Measurements from ENCODE around the gene PTP4A2. TPM values are rescaled to one million over a fixed set of nuclear protein-coding genes. Genes with fewer than 3 reads are reported as not detected.

The PTP4A2 gene
- total RNA-seq, 1 experiment from 2014 or later = 201 TPM

DNA sequence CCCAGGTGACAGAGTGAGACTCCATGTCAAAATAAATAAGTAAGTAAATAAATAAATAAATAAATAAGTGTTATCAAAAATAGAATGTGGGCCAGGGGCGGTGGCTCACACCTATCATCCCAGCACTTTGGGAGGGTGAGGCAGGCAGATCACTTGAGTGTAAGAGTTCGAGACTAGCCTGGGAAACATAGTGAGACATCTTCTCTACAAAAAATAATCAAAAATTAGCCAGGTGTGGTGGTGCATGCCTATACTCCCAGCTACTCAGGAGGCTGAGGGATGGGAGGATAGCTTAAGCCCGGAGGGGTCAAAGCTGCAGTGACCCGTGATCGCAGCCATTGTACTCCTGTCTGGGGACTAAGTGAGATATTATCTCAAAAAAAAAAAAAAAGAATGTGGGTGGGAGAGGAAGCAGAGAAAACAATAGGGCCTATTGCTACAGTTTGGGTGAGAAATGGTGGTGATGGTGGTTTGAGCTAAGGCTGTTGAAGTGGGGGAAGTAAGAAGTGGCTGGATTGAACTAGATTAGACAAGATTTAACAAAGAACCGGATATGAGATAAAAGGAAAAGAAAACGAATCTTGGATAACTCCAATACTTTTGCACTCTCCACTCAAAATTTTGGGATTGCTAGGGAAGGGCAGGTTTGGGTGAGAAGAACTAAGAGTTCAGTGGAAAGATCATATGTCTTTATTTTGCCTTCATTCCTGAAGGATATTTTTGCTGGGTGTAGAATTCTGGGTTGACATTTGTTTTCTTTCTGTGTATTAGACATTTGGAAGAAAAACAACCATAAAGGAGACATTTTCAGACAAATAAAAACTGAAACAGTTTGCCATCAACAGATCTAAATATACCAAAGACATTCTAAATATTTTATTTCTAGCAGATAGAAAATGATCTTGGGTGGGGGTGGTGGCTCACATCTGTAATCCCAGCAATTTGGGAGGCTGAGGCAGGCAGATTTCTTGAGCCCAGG is 65.2 kb downstream of the PTP4A2 start:
- H3K27me3 ChIP-seq (ENCODE audit: insufficient read depth, low read depth) = no peaks in the 10 kb centered on the region
- no peak for TF ChIP-seq EZH2 (IDR thresholded peaks at IDR 0.05; ENCODE audit: low read depth)
- TF ChIP-seq, protein P1, sequence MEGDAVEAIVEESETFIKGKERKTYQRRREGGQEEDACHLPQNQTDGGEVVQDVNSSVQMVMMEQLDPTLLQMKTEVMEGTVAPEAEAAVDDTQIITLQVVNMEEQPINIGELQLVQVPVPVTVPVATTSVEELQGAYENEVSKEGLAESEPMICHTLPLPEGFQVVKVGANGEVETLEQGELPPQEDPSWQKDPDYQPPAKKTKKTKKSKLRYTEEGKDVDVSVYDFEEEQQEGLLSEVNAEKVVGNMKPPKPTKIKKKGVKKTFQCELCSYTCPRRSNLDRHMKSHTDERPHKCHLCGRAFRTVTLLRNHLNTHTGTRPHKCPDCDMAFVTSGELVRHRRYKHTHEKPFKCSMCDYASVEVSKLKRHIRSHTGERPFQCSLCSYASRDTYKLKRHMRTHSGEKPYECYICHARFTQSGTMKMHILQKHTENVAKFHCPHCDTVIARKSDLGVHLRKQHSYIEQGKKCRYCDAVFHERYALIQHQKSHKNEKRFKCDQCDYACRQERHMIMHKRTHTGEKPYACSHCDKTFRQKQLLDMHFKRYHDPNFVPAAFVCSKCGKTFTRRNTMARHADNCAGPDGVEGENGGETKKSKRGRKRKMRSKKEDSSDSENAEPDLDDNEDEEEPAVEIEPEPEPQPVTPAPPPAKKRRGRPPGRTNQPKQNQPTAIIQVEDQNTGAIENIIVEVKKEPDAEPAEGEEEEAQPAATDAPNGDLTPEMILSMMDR (conservative IDR thresholded peaks at IDR 0.05) = no peak
- BruUV-seq (replicated peaks) = no TSS peak
- no peak overlapping the region for H2AFZ ChIP-seq
- no peak overlapping the region for H3K4me3 ChIP-seq
- no peak overlapping the region for H3K27ac ChIP-seq
- ChIA-PET POLR2A (ENCODE audit: unreplicated experiment) (no interaction called here), CTCF (interaction anchor here (0.6 kb wide), 1 partner anchor 441 kb away, joined by 5 read pairs; no protein-coding TSS in a partner anchor)
- H3K9me3 ChIP-seq (ENCODE audit: insufficient read depth, low read depth) = no peaks in the 10 kb centered on the region
- peak in 1 of 2 experiments; percentile 7 for DNase-seq
- no peaks in the 10 kb centered on the region for H3K9me2 ChIP-seq (ENCODE audit: insufficient read depth)
- H4K20me1 ChIP-seq (ENCODE audit: insufficient read depth) = no peaks in the 10 kb centered on the region
- H3K36me3 ChIP-seq (ENCODE audit: low read depth) = no peaks in the 10 kb centered on the region
- no peaks in the 10 kb centered on the region for H3K4me1 ChIP-seq (replicated peaks; ENCODE audit: insufficient read depth)
- H3K4me2 ChIP-seq = no peak overlapping the region
- no peaks in the 10 kb centered on the region for H3F3A ChIP-seq (ENCODE audit: insufficient read depth, low read depth)
- no peaks in the 10 kb centered on the region for H3K79me2 ChIP-seq (ENCODE audit: low read depth)
- intact Hi-C loops (cut with micrococcal nuclease; ENCODE audit: unreplicated experiment) = no loop called here

DNA sequence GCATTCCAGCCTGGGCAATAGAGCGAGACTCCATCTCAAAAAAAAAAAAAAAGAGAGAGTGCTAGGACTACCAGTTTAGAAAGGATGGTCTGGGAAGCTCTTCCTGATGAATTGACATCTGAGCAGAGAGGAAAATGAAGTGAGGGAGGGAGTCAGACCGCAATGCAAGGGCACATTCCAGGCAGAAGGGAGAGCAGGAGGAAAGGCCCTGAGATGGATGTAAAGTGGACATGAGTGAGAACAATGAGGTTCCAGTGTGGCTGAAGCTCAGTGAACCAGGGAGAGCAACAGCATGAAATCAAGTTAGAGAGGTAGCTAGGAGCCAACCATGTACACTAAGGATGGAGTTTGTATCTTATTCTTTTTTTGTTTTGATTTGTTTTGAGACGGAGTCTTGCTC is 66.5 kb downstream of the PTP4A2 start:
- Histone ChIP-seq H3K9me3 (ENCODE audit: insufficient read depth, low read depth) (no peaks in the 10 kb centered on the region), H3K36me3 (ENCODE audit: low read depth) (no peaks in the 10 kb centered on the region), H3K9me2 (ENCODE audit: insufficient read depth) (no peaks in the 10 kb centered on the region), H3K4me3 (no peak overlapping the region), H3K4me2 (no peak overlapping the region), H2AFZ (no peak overlapping the region), H3F3A (ENCODE audit: insufficient read depth, low read depth) (no peaks in the 10 kb centered on the region), H3K79me2 (ENCODE audit: low read depth) (no peaks in the 10 kb centered on the region), H3K4me1 (replicated peaks; ENCODE audit: insufficient read depth) (no peaks in the 10 kb centered on the region), H4K20me1 (ENCODE audit: insufficient read depth) (no peaks in the 10 kb centered on the region), H3K27ac (no peak overlapping the region), H3K27me3 (ENCODE audit: insufficient read depth, low read depth) (no peaks in the 10 kb centered on the region)
- ChIA-PET POLR2A (ENCODE audit: unreplicated experiment) (no interaction called here), CTCF (interaction anchor here (0.6 kb wide), 1 partner anchor 31 kb away, joined by 3 read pairs; no protein-coding TSS in a partner anchor)
- no peak for DNase-seq
- BruUV-seq (replicated peaks) = no TSS peak
- intact Hi-C loops (cut with micrococcal nuclease; ENCODE audit: unreplicated experiment) = no loop called here
- no peak for TF ChIP-seq EZH2 (IDR thresholded peaks at IDR 0.05; ENCODE audit: low read depth)

- Histone ChIP-seq H4K20me1 (ENCODE audit: insufficient read depth) (no peaks in the 10 kb centered on the region), H3K27ac (no peak overlapping the region), H3K79me2 (ENCODE audit: low read depth) (no peaks in the 10 kb centered on the region), H3K4me3 (no peak overlapping the region), H3K4me1 (replicated peaks; ENCODE audit: insufficient read depth) (no peaks in the 10 kb centered on the region), H3K9me2 (ENCODE audit: insufficient read depth) (no peaks in the 10 kb centered on the region), H3K9me3 (ENCODE audit: insufficient read depth, low read depth) (no peaks in the 10 kb centered on the region), H3K27me3 (ENCODE audit: insufficient read depth, low read depth) (no peaks in the 10 kb centered on the region), H3K4me2 (no peak overlapping the region), H3K36me3 (ENCODE audit: low read depth) (no peaks in the 10 kb centered on the region), H2AFZ (no peak overlapping the region), H3F3A (ENCODE audit: insufficient read depth, low read depth) (no peaks in the 10 kb centered on the region)
- no peak for DNase-seq
- ChIA-PET POLR2A (ENCODE audit: unreplicated experiment) (no interaction called here), CTCF (interaction anchor here (0.7 kb wide), 1 partner anchor 574 kb away, joined by 6 read pairs; the partner anchor contains the start of gene SNRNP40)
- intact Hi-C loops (cut with micrococcal nuclease; ENCODE audit: unreplicated experiment) = no loop called here
- TF ChIP-seq EZH2 (IDR thresholded peaks at IDR 0.05; ENCODE audit: low read depth) = no peak
- TF ChIP-seq, protein P1 (conservative IDR thresholded peaks at IDR 0.05) = no peak
- no TSS peak for BruUV-seq (replicated peaks)
Observed at GRCh38 chr1:31870086-31870736, 68.0 kb downstream of the PTP4A2 start.

All from PC-9 (cell line).